ENCODE measurements around the gene VAV3.

Gene VAV3

DNA sequence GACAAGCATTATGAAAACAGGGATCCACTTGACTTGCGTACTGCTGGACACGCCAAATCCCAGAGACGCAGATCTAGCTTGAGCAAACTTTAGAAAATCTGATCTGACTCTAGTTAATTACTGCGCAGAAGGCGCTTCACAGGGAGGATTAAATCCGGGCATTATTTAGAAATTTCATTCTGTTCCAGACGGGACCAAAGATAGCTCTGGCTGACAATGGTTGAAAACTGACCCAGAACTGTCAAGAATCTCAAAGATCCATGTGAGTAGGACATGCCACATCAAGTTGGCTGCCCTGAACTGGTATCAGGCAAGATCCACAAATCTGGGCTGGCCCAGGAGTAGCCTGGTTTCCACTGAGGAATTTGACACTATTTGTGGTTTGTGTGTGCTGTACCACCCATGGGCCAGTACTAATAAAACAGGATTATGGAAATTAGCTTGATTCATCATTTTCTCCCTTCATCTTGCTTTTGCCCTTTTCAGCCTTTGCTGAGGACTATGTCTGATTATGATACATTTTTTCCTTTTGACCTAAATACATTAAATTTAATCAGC is 171.0 kb downstream of the VAV3 start:
- no peak for DNase-seq (ENCODE audit: low read depth)

- DNase-seq (ENCODE audit: low read depth): no peak
Observed at GRCh38 chr1:107791348-107791747, 173.6 kb downstream of the VAV3 start.

GRCh38 chr1:107789817-107790524 is 175.0 kb downstream of the VAV3 start:
- DNase-seq (ENCODE audit: low read depth): no peak

DNA sequence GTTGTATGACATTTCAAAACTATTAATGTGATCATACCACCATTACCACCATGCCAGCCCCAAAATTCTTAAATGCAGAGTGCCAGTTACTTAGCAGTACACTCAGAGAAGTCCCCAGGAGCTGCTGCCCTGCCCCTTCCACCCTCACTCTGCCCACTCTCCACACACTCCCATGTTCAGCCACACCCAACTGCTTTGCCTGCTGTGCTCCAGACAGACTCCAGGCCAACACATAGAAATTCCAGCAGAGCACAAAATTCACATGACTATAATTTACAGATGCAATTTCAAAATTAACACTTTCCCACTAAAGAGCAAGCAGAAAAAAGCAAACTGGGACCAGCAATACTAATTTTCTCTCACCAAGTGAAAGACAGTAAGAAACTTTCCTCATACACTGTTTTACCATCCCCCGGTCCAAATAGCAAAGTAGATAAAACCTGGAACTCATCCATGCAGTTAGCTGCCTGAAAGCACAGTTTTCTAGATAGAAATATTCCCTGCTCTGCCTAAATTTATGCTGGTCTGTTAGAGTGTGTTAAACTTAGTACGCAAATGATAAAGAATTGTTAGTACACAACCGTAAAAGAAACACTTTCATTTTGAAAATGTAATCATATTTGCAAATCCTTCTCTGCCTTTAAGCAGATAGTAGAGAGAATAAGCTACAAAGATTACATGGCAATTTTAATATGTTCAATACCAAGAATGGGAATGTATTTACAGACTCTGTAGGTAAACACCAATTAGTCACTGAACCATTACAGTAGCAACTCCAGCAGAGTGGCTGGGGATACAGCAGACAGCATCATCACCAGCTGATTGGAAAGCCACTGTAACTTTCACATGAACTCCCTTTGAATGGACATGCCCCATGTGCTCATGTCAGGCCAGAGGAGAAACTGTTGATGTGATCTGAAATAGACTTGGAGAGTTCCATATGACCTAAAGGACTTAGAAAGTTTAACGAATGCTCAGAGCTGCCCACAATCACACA is 176.5 kb downstream of the VAV3 start:
- DNase-seq (ENCODE audit: low read depth): no peak

DNA sequence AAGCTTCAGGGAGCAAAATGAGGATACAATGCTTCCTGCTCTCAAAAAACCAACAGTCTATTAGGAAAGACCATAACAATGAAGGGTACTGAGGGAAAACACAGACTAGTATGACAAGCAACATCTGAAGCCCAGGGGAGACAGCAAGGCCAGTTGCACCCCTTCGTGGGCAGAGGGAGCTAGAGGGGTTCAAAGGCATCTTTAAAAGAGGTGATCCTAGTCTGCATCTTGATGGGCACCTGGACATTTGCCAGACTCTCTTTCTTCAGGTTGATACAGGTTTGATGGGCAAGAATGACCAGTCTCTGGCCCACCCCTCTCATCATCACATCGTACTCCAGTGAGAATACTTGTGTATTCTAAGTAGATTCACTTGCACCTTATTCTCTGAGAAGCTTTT is 177.7 kb downstream of the VAV3 start:
- no peak for DNase-seq (ENCODE audit: low read depth)

DNA sequence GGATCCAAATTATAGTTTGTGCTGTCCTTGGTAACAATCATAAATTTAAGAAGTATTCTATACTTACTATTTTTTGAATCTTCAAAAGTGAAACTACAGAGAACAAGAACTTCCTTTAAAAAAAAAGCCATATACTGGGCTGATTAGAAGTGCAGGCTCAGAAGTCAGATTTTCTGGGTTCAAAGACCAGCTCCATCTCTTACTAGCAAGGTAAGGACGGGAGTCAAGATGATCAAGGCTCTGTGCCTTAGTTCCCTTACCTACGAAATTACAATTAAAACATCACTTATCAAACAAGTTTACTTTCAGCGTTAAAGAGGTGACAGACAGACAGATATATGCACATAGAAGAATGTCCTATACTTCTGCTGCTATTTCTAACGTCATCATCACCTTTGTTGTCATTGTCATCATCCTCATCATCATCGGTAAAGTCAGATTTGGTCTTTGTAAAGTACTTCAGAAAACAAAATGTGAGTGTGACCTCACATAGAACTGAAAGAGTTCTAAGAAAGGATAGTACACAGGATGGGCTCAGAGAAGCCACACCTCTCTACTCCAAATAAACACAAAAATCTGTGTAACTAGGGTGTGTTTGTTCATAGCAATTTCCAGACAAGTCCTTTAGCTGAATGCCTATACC is 178.7 kb downstream of the VAV3 start:
- no peak for DNase-seq (ENCODE audit: low read depth)

GRCh38 chr1:107785496-107786202 is 179.3 kb downstream of the VAV3 start:
- no peak for DNase-seq (ENCODE audit: low read depth)

DNA sequence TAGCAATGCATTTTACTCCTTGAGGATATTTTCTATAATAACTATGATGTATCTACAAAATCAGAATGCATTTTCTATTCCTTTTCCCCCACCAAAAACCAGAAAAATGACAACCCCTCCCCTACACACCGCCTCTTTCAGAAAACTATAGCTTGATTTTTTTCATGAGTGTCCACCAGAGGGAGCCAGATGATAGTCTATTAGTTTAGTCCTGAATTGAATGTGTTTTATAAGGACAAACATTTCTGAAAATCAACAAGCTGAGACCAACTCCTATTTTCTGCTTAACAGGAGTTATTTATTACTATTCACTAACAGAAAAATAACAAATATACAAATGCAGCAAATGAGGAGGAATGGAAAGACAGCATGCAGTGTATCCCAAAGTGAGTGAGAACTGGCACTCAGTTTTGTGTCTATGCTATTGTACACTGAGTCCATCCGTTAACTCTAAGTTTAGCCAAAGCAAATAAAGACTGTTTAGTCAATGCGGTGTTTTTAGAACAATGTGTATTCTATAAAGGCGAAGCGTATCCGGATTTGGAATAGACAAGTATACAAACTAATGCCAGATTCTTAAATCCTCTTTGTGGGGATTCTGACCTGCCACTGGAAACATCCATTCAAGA is 182.6 kb downstream of the VAV3 start:
- peak; percentile 35 for DNase-seq (ENCODE audit: low read depth)

DNA sequence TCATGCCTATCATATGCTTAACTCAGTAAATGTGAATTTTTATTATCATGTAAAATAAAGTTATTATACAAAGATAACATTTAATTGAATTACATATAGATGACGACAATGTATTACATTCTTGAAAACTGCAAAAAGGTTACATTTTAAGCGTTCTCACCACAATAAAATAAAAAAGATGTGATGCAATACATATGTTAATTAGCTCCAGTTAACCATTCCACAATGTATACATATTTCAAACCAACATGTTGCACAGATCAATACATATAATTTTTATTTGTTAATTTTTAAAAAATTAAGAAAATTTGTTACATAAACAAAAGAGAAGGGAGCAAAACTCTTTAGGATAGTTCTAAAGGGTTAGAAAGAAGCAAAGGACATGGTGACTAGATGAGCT is 183.7 kb downstream of the VAV3 start:
- DNase-seq (ENCODE audit: low read depth): no peak

DNA sequence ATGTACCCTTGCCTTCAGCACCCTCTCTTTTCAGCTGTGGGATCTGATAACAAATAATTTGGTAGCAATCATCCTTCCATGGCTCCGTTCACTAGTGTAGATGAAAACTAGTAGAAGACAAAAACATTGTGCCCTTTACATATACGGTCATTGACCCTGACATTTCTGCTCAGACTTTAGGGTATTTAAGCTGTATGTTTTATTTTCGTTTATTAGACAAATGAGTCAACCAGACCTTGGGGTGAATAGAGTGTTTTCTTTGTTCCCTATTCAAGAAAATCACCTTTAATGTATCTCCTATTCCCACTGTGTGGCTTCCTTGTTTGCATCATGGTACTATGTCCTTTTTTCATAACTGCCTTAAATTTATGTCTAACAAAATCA is 187.3 kb downstream of the VAV3 start:
- DNase-seq (ENCODE audit: low read depth): no peak

GRCh38 chr1:107776900-107777663 is 187.9 kb downstream of the VAV3 start:
- DNase-seq (ENCODE audit: low read depth): no peak

DNA sequence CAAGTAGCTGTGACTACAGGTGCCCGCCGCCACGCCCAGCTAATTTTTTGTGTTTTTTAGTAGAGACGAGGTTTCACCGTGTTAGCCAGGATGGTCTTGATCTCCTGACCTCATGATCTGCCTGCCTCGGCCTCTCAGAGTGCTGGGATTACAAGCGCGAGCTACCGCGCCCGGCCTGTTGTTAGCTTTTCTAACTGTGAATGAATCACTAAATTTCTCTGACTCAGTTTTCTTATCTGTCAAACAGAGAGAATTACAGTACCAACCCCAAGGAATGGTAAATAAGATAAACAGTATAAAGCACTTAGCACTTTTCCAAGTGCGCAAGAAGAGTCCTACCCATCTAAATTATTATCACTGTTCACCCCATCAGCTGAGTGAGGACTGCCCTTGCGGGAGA is 193.6 kb downstream of the VAV3 start:
- no peak for DNase-seq (ENCODE audit: low read depth)

DNA sequence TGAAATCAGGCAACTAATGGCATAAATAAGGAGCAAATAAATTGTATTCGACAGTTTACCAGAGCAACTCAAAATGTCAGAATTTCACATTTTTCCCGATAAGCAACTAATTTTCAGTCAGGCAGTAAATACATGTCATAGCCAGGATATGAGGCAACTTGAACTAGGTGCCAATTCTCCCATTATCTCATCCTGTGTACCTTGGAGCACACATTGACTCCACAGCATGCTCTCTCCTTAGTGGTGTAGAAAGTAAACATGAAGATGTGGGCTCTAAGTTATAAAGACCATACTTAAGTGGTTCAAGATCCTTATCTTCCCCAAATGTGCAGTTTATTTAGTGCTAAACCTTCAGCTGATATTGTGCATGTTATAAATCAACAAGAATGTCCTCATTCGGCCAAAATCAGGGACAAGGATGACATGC is 197.8 kb downstream of the VAV3 start:
- DNase-seq (ENCODE audit: low read depth): no peak

- no peak for DNase-seq (ENCODE audit: low read depth)
Observed at GRCh38 chr1:107766533-107766932, 198.4 kb downstream of the VAV3 start.

- DNase-seq (ENCODE audit: low read depth): no peak
Observed at GRCh38 chr1:107762751-107763390, 202.1 kb downstream of the VAV3 start.

DNA sequence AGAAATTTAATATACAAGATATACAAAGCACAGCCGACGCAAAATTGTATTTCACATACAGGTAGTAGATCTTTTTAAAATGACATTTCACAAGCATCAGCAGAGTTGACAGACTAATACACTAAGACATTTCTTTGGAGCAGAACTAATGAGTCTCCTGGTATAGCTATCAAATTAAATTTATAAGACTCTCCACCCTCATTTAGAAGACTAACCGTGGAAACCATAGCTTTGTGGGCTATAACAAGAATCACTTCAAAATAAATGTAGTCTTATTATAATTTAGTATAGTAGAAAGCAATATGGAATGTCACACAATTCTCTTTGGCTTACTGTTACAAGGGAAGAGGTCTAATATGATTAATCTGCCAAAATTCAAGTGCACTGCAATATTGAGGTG is 204.9 kb downstream of the VAV3 start:
- no peak for DNase-seq (ENCODE audit: low read depth)

GRCh38 chr1:107750364-107750959 is 214.5 kb downstream of the VAV3 start:
- peak; percentile 52 for DNase-seq (ENCODE audit: low read depth)

- peak; percentile 26 for DNase-seq (ENCODE audit: low read depth)
Observed at GRCh38 chr1:107748531-107748930, 216.4 kb downstream of the VAV3 start.

DNA sequence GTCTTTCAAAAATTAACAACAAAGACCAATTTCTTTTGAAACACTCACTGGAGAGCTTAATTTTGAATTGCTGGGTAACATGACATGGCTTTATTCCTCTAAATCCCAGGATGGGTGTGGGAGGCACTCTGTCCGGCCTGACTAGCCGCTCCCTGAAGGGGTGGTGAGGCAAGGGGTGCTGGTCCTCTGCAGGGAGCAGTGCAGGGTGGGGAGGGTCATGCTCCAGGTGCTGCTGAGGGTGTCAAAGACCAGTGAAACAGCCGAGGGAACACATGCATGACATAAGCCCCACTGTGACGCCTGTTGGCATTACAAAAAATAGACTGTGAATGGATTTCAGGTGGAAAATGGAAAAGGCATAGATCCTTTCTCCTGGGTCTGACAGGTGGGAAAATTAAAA is 223.7 kb downstream of the VAV3 start:
- no peak for DNase-seq (ENCODE audit: low read depth)

DNA sequence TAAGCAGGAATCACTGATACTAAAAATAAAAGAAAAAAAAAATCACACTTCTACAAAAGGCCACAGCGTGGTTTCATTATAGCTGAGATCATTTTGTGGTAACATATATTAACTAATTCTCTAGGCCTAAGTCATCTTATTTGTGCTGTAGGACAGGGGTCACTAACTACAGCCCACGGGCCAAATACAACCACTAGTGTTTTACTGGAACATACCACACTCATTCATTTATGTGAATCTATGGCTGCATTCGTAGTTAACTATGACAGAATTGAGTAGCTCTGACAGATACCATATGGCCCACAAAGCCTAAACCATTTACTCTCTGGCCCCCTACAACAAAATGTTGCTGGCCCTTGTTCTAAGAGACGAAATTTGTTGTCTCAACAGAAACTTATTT is 224.4 kb downstream of the VAV3 start:
- DNase-seq (ENCODE audit: low read depth): no peak

All from stromal cell of bone marrow (primary cell).